Lower lobe of right lung (tissue), 2 donors: ENCODE data around the gene STK33. TPM values are rescaled to one million over a fixed set of nuclear protein-coding genes. Genes with fewer than 3 reads are reported as not detected.
A peak's percentile ranks its signal among the peaks of the same experiment; 100 is the strongest.

Experiments
- ATAC-seq, 2 donors: fragments of 200-7000 bp; cut with Tn5 transposase; one replicate each; pipeline ENCODE4 v1.9.1; 2020 to 2022; ENCODE audit warnings: mild to moderate bottlenecking in 2 of 2, moderate library complexity in 2 of 2
- DNase-seq: peaks from one replicate; pipeline ENCODE4 v3.0.0-alpha.2; 2020
- H3K27ac ChIP-seq: fragments of 200-600 bp; one replicate; pipeline ENCODE4 v1.8.0; 2022
- H3K27me3 ChIP-seq: fragments of 200-600 bp; one replicate; pipeline ENCODE4 v1.8.0; 2022; ENCODE audit warnings: low read depth
- H3K36me3 ChIP-seq: fragments of 200-600 bp; one replicate; pipeline ENCODE4 v1.8.0; 2022; ENCODE audit warnings: mild to moderate bottlenecking
- H3K4me1 ChIP-seq: fragments of 200-600 bp; one replicate; pipeline ENCODE4 v1.8.0; 2022
- H3K4me3 ChIP-seq: fragments of 200-600 bp; one replicate; pipeline ENCODE4 v1.8.0; 2022; ENCODE audit warnings: mild to moderate bottlenecking
- H3K9me3 ChIP-seq: fragments of 200-600 bp; one replicate; pipeline ENCODE4 v1.8.0; 2022
- CTCF ChIP-seq: fragments of 200-600 bp; IDR thresholded peaks from one replicate; pipeline ENCODE4 v1.8.0; 2022; ENCODE audit warnings: antibody characterized with exemption, mild to moderate bottlenecking
- intact Hi-C: fragments of 100-400 bp; cut with DNase I; formaldehyde crosslinking; loops from one replicate; pipeline ENCODE4 v1.11.0; 2022
- total RNA-seq: library from RNA; stranded (reverse); fragmentation: NEBNext Ultra II Directional; extraction: Animal tissue kit (Norgen Biotek cat#: 25700); gene quantifications from one replicate; pipeline ENCODE4 v1.2.1, GENCODE V29; 2021
- donor health status: DM: no; HTN: yes; CAD: no; lungs with severe emphysema.

The STK33 gene
- total RNA-seq, 1 donor from 2014 or later, result 17.3 TPM

GRCh38 chr11:8345179-8345578, 248.8 kb downstream of the STK33 start:
- no peaks in the 10 kb centered on the region for H3K4me1 ChIP-seq

GRCh38 chr11:8344346-8344745, 249.7 kb downstream of the STK33 start:
- Histone ChIP-seq H3K27me3 (no peaks in the 10 kb centered on the region), H3K27ac (no peak overlapping the region), H3K4me1 (no peaks in the 10 kb centered on the region), H3K36me3 (no peaks in the 10 kb centered on the region), H3K4me3 (no peak overlapping the region), H3K9me3 (no peaks in the 10 kb centered on the region)
- DNase-seq, result no peak
- intact Hi-C loops, result no loop called here
- no peak for TF ChIP-seq CTCF
- ATAC-seq, result no peak

More at GRCh38 chr11:8345179-8345578, 248.8 kb downstream of the STK33 start:
- intact Hi-C loops, result no loop called here
- no peaks in the 10 kb centered on the region for H3K9me3 ChIP-seq
- no peak overlapping the region for H3K4me3 ChIP-seq
- ATAC-seq, result no peak
- no peak for DNase-seq
- no peaks in the 10 kb centered on the region for H3K36me3 ChIP-seq
- no peak for TF ChIP-seq CTCF
- no peaks in the 10 kb centered on the region for H3K27me3 ChIP-seq
- no peak overlapping the region for H3K27ac ChIP-seq

- intact Hi-C loops, result no loop called here
- H3K4me3 ChIP-seq, result no peak overlapping the region
- ATAC-seq (peak in 1 of 2 donors; percentile 31), DNase-seq (no peak)
- H3K36me3 ChIP-seq, result no peaks in the 10 kb centered on the region
- no peaks in the 10 kb centered on the region for H3K27me3 ChIP-seq
- TF ChIP-seq CTCF, result no peak
- no peak overlapping the region for H3K27ac ChIP-seq
- H3K4me1 ChIP-seq, result no peaks in the 10 kb centered on the region
- H3K9me3 ChIP-seq, result no peaks in the 10 kb centered on the region
Observed at GRCh38 chr11:8342821-8343681, 251.0 kb downstream of the STK33 start.

GRCh38 chr11:8341996-8342395, 252.0 kb downstream of the STK33 start:
- DNase-seq (no peak), ATAC-seq (no peak)
- Histone ChIP-seq H3K36me3 (no peaks in the 10 kb centered on the region), H3K4me1 (no peaks in the 10 kb centered on the region), H3K27ac (no peak overlapping the region), H3K27me3 (no peaks in the 10 kb centered on the region), H3K9me3 (no peaks in the 10 kb centered on the region), H3K4me3 (no peak overlapping the region)
- TF ChIP-seq CTCF, result no peak
- intact Hi-C loops, result no loop called here

Other genes with a start within 250 kb of the STK33 start
- 11.0 TPM for gene TRIM66, start 88.4 kb upstream of the STK33 start, total RNA-seq
- gene RPL27A, start 88.6 kb upstream of the STK33 start, total RNA-seq, result 920 TPM